Stomach (tissue), 9 donors: ENCODE data around the gene DMP1. TPM values are rescaled to one million over a fixed set of nuclear protein-coding genes. Genes with fewer than 3 reads are reported as not detected.

Experiments used
- DNase-seq, 2 donors: peaks; one replicate each; pipeline versions ENCODE4 v3.0.0 to v3.0.0-alpha.2; 2013 to 2019
- H3K27ac ChIP-seq, 5 donors: fragments of 200-600 bp in 4 of 5; sonication (generic) in 4 of 5; one replicate each; pipeline ENCODE4 v1.5.1; 2013 to 2019; ENCODE audit warnings: mild to moderate bottlenecking in 1 of 5, moderate library complexity in 1 of 5
- H3K27me3 ChIP-seq, 3 donors: fragments of 200-600 bp; sonication (generic); one replicate each; pipeline ENCODE4 v1.5.1; 2017 to 2019; ENCODE audit warnings: mixed run types in 1 of 3
- H3K36me3 ChIP-seq, 4 donors: fragments of 200-600 bp; sonication (generic); 1 replicate in 3 of 4; 2 replicates in 1 of 4; pipeline ENCODE4 v1.5.1; 2016 to 2019
- H3K4me1 ChIP-seq, 4 donors: fragments of 200-600 bp; sonication (generic); one replicate each; pipeline ENCODE4 v1.5.1; 2016 to 2019
- H3K4me3 ChIP-seq, 4 donors: fragments of 200-600 bp; sonication (generic) in 3 of 4; one replicate each; pipeline ENCODE4 v1.5.1; 2016 to 2019; ENCODE audit warnings: mild to moderate bottlenecking in 1 of 4
- H3K9me3 ChIP-seq, 4 donors: fragments of 200-600 bp; sonication (generic); one replicate each; pipeline ENCODE4 v1.5.1; 2016 to 2019
- EP300 ChIP-seq: sonication (generic); formaldehyde crosslinking; IDR thresholded peaks from one replicate; pipeline ENCODE4 v1.6.1; 2017; ENCODE audit warnings: antibody characterized with exemption
- POLR2A ChIP-seq, 4 donors: fragments of 450-650 bp; IDR thresholded peaks; one replicate each; pipeline ENCODE4 v1.6.1; 2016; ENCODE audit warnings: antibody characterized with exemption in 4 of 4, control low read depth in 2 of 4, mild to moderate bottlenecking in 1 of 4, moderate library complexity in 1 of 4
- POLR2AphosphoS5 ChIP-seq, 3 donors: sonication (generic); formaldehyde crosslinking; IDR thresholded peaks; one replicate each; pipeline ENCODE4 v1.6.1; 2016; ENCODE audit warnings: antibody characterized with exemption in 3 of 3
- WGBS, 5 donors: extraction: QIAGEN DNeasy Blood & Tissue Kit in 3 of 5; methylation state at CpG; one replicate each; pipeline versions ENCODE4 v1.1.5 to v1.1.7; 2013 to 2018; 5-methylcytosine and 5-hydroxymethylcytosine counted together
- intact Hi-C: fragments of 100-400 bp; cut with DNase I; formaldehyde crosslinking; loops from one replicate; pipeline ENCODE4 v1.15.1; 2023; ENCODE audit warnings: low total_unique reads
- polyA plus RNA-seq, 3 donors: library from polyadenylated mRNA; stranded (reverse); fragments of 200-250 nt; gene quantifications; one replicate each; pipeline ENCODE4 v1.2.3, GENCODE V29; 2013
- total RNA-seq, 5 donors: library from RNA; depleted of rRNA; stranded (reverse); fragments of >200 nt; gene quantifications; one replicate each; pipeline versions ENCODE4 v1.1.0 to v1.2.3, GENCODE V29; 2014 to 2016
- TF ChIP-seq, protein P1 (sequence below), 7 experiments: fragments of 450-650 bp in 4 of 7; fragments of 200-600 bp in 3 of 7; sonication (generic) in 3 of 7; IDR thresholded peaks; one replicate each; pipeline ENCODE4 v1.5.1; 2016 to 2019; ENCODE audit warnings: antibody characterized with exemption in 7 of 7, control low read depth in 2 of 7, mild to moderate bottlenecking in 1 of 7
- donor health status: healthy with polysubstance abuse.
- donor health status: Bipolar disorder and iron deficiency.
- donor health status: healthy.

Gene DMP1
- total and polyA plus RNA-seq, 8 donors: not detected

GRCh38 chr4:87669373-87669772 is 19.3 kb downstream of the DMP1 start:
- Histone ChIP-seq H3K4me3 (no peak overlapping the region), H3K4me1 (no peaks in the 10 kb centered on the region), H3K36me3 (no peaks in the 10 kb centered on the region), H3K27ac (no peak overlapping the region), H3K27me3 (no peaks in the 10 kb centered on the region), H3K9me3 (peaks cover 12 to 25% (median 24%) of the 10 kb centered on the region in 4 donors)
- TF ChIP-seq, protein P1, sequence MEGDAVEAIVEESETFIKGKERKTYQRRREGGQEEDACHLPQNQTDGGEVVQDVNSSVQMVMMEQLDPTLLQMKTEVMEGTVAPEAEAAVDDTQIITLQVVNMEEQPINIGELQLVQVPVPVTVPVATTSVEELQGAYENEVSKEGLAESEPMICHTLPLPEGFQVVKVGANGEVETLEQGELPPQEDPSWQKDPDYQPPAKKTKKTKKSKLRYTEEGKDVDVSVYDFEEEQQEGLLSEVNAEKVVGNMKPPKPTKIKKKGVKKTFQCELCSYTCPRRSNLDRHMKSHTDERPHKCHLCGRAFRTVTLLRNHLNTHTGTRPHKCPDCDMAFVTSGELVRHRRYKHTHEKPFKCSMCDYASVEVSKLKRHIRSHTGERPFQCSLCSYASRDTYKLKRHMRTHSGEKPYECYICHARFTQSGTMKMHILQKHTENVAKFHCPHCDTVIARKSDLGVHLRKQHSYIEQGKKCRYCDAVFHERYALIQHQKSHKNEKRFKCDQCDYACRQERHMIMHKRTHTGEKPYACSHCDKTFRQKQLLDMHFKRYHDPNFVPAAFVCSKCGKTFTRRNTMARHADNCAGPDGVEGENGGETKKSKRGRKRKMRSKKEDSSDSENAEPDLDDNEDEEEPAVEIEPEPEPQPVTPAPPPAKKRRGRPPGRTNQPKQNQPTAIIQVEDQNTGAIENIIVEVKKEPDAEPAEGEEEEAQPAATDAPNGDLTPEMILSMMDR (IDR thresholded peaks at IDR 0.05): no peak
- no peak for TF ChIP-seq EP300
- TF ChIP-seq POLR2AphosphoS5 (IDR thresholded peaks at IDR 0.05): no peak
- no peak for TF ChIP-seq POLR2A (IDR thresholded peaks at IDR 0.05)
- WGBS, 5 donors: 59 to 70% (median 63%) methylated on average over 3 of the region's 3 CpGs
- intact Hi-C loops: no loop called here
- DNase-seq: no peak

- intact Hi-C loops: no loop called here
- Histone ChIP-seq H3K27ac (peak overlapping the region in 1 of 5 donors; percentile 13), H3K4me1 (peaks cover 0 to 6% (median 0%) of the 10 kb centered on the region in 4 donors), H3K27me3 (no peaks in the 10 kb centered on the region), H3K9me3 (peaks cover 4 to 13% (median 12%) of the 10 kb centered on the region in 4 donors), H3K4me3 (no peak overlapping the region), H3K36me3 (no peaks in the 10 kb centered on the region)
- peak in 1 of 2 donors; percentile 18 for DNase-seq
- no peak for TF ChIP-seq POLR2AphosphoS5 (IDR thresholded peaks at IDR 0.05)
- TF ChIP-seq, protein P1 (IDR thresholded peaks at IDR 0.05): no peak
- no peak for TF ChIP-seq POLR2A (IDR thresholded peaks at IDR 0.05)
- TF ChIP-seq EP300: no peak
- 56 to 74% (median 70%) methylated on average over 7 of the region's 7 CpGs for WGBS, 5 donors
Measured at GRCh38 chr4:87677731-87678130, 27.7 kb downstream of the DMP1 start.

- no peaks in the 10 kb centered on the region for H3K36me3 ChIP-seq
- peaks cover 0 to 4% (median 0%) of the 10 kb centered on the region in 4 donors for H3K9me3 ChIP-seq
- TF ChIP-seq POLR2AphosphoS5 (IDR thresholded peaks at IDR 0.05): no peak
- TF ChIP-seq, protein P1 (IDR thresholded peaks at IDR 0.05): peak in 5 of 7 experiments; percentile 37 to 66 (median 52)
- no peaks in the 10 kb centered on the region for H3K27me3 ChIP-seq
- peaks cover 0 to 6% (median 0%) of the 10 kb centered on the region in 4 donors for H3K4me1 ChIP-seq
- peak in 1 of 2 donors; percentile 76 for DNase-seq
- intact Hi-C loops: loop anchor here (10.0 kb wide), 1 partner anchor 155 kb away; the partner anchor contains the start of gene MEPE
- no peak overlapping the region for H3K27ac ChIP-seq
- no peak overlapping the region for H3K4me3 ChIP-seq
- WGBS, 5 donors: 34 to 41% (median 35%) methylated on average over 11 of the region's 11 CpGs
Measured at GRCh38 chr4:87679449-87680169, 29.5 kb downstream of the DMP1 start.

DNA sequence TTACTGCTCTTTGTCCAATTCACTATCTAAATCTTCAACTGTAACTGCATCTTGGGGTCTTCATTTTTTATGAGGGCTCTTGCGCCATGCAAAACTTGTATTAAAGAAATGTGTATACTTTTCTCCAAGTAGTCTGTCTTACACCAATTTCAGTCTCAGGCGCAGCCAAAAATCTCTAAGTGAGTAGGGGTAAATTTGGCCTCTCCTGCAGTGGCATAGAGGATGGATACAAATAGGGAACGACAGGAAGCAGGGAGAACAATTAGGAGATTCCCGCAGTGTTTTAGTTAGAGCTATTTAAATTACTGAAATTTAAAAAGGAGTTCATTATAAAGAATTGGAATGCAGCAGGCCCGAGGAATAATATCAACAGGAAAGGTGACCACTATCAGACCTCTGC is 30.2 kb downstream of the DMP1 start:
- H3K36me3 ChIP-seq: no peaks in the 10 kb centered on the region
- TF ChIP-seq POLR2A (IDR thresholded peaks at IDR 0.05) (no peak), EP300 (no peak), POLR2AphosphoS5 (IDR thresholded peaks at IDR 0.05) (no peak)
- TF ChIP-seq, protein P1 (IDR thresholded peaks at IDR 0.05): no peak
- no peak overlapping the region for H3K27ac ChIP-seq
- H3K9me3 ChIP-seq: peaks cover 0 to 4% (median 0%) of the 10 kb centered on the region in 4 donors
- intact Hi-C loops: loop anchor here (10.0 kb wide), 1 partner anchor 155 kb away; the partner anchor contains the start of gene MEPE
- H3K4me3 ChIP-seq: no peak overlapping the region
- WGBS, 5 donors: 59 to 76% (median 63%) methylated on average over 5 of the region's 5 CpGs
- no peak for DNase-seq
- no peaks in the 10 kb centered on the region for H3K27me3 ChIP-seq
- peaks cover 0 to 6% (median 0%) of the 10 kb centered on the region in 4 donors for H3K4me1 ChIP-seq
